ENCODE measurements around the gene FATE1.

FATE1 gene

GRCh38 chrX:151741606-151742005 lies 25.8 kb downstream of the FATE1 start:
- TF ChIP-seq SUZ12 (IDR thresholded peaks at IDR 0.05) (no peak), FOXA1 (IDR thresholded peaks at IDR 0.05) (no peak), HDGF (IDR thresholded peaks at IDR 0.05; ENCODE audit: borderline replicate concordance) (no peak), ARNT (IDR thresholded peaks at IDR 0.05) (no peak), FOXM1 (IDR thresholded peaks at IDR 0.05; ENCODE audit: borderline replicate concordance) (no peak), ZNF384 (IDR thresholded peaks at IDR 0.05) (no peak), L3MBTL2 (conservative IDR thresholded peaks at IDR 0.05) (no peak), TARDBP (IDR thresholded peaks at IDR 0.05) (no peak), PKNOX1 (IDR thresholded peaks at IDR 0.05) (no peak), ELF4 (IDR thresholded peaks at IDR 0.05) (no peak), FOXK2 (IDR thresholded peaks at IDR 0.05) (no peak), CTBP1 (IDR thresholded peaks at IDR 0.05; ENCODE audit: borderline replicate concordance) (no peak), SP1 (IDR thresholded peaks at IDR 0.05) (no peak), NFRKB (IDR thresholded peaks at IDR 0.05) (no peak), BHLHE40 (IDR thresholded peaks at IDR 0.05; ENCODE audit: borderline replicate concordance) (no peak), LEF1 (IDR thresholded peaks at IDR 0.05; ENCODE audit: borderline replicate concordance) (no peak)
- DNase-seq (ENCODE audit: extremely low spot score): no peak
- POLR2A ChIA-PET: no interaction called here
- CTCF ChIA-PET: no interaction called here

GRCh38 chrX:151742311-151742710 lies 26.5 kb downstream of the FATE1 start:
- no peak for DNase-seq (ENCODE audit: extremely low spot score)
- ChIA-PET CTCF (interaction anchor here (1.1 kb wide), 1 partner anchor 890 kb away, joined by 4 read pairs; no protein-coding TSS in a partner anchor), POLR2A (no interaction called here)
- TF ChIP-seq ZNF384 (IDR thresholded peaks at IDR 0.05) (no peak), SP1 (IDR thresholded peaks at IDR 0.05) (no peak), ELF4 (IDR thresholded peaks at IDR 0.05) (no peak), FOXK2 (IDR thresholded peaks at IDR 0.05) (no peak), L3MBTL2 (conservative IDR thresholded peaks at IDR 0.05) (no peak), FOXA1 (IDR thresholded peaks at IDR 0.05) (no peak), TARDBP (IDR thresholded peaks at IDR 0.05) (no peak), CTBP1 (IDR thresholded peaks at IDR 0.05; ENCODE audit: borderline replicate concordance) (no peak), BHLHE40 (IDR thresholded peaks at IDR 0.05; ENCODE audit: borderline replicate concordance) (no peak), FOXM1 (IDR thresholded peaks at IDR 0.05; ENCODE audit: borderline replicate concordance) (no peak), SUZ12 (IDR thresholded peaks at IDR 0.05) (no peak), PKNOX1 (IDR thresholded peaks at IDR 0.05) (no peak), HDGF (IDR thresholded peaks at IDR 0.05; ENCODE audit: borderline replicate concordance) (no peak), ARNT (IDR thresholded peaks at IDR 0.05) (no peak), NFRKB (IDR thresholded peaks at IDR 0.05) (no peak), LEF1 (IDR thresholded peaks at IDR 0.05; ENCODE audit: borderline replicate concordance) (no peak)

- DNase-seq (ENCODE audit: extremely low spot score): no peak
- CTCF ChIA-PET: interaction anchor here (1.2 kb wide), 1 partner anchor 10 kb away, joined by 3 read pairs; no protein-coding TSS in a partner anchor
- POLR2A ChIA-PET: no interaction called here
- no peak for TF ChIP-seq SUZ12 (IDR thresholded peaks at IDR 0.05)
- TF ChIP-seq FOXM1 (IDR thresholded peaks at IDR 0.05; ENCODE audit: borderline replicate concordance): no peak
- TF ChIP-seq PKNOX1 (IDR thresholded peaks at IDR 0.05): no peak
- no peak for TF ChIP-seq HDGF (IDR thresholded peaks at IDR 0.05; ENCODE audit: borderline replicate concordance)
- TF ChIP-seq NFRKB (IDR thresholded peaks at IDR 0.05): no peak
- TF ChIP-seq FOXK2 (IDR thresholded peaks at IDR 0.05): no peak
- TF ChIP-seq ZNF384 (IDR thresholded peaks at IDR 0.05): no peak
- no peak for TF ChIP-seq ELF4 (IDR thresholded peaks at IDR 0.05)
Measured at GRCh38 chrX:151743651-151744470, 28.0 kb downstream of the FATE1 start.

GRCh38 chrX:151745651-151746050 lies 29.8 kb downstream of the FATE1 start:
- TF ChIP-seq CTBP1 (IDR thresholded peaks at IDR 0.05; ENCODE audit: borderline replicate concordance): no peak
- no peak for TF ChIP-seq ARNT (IDR thresholded peaks at IDR 0.05)
- TF ChIP-seq BHLHE40 (IDR thresholded peaks at IDR 0.05; ENCODE audit: borderline replicate concordance): no peak
- no peak for TF ChIP-seq FOXK2 (IDR thresholded peaks at IDR 0.05)
- no peak for TF ChIP-seq ELF4 (IDR thresholded peaks at IDR 0.05)
- TF ChIP-seq ZNF384 (IDR thresholded peaks at IDR 0.05): no peak
- TF ChIP-seq LEF1 (IDR thresholded peaks at IDR 0.05; ENCODE audit: borderline replicate concordance): no peak
- TF ChIP-seq FOXA1 (IDR thresholded peaks at IDR 0.05): no peak
- no peak for TF ChIP-seq L3MBTL2 (conservative IDR thresholded peaks at IDR 0.05)
- TF ChIP-seq FOXM1 (IDR thresholded peaks at IDR 0.05; ENCODE audit: borderline replicate concordance): no peak
- ChIA-PET POLR2A (no interaction called here), CTCF (no interaction called here)
- DNase-seq (ENCODE audit: extremely low spot score): no peak

GRCh38 chrX:151746502-151746901 lies 30.7 kb downstream of the FATE1 start:
- DNase-seq (ENCODE audit: extremely low spot score): no peak
- CTCF ChIA-PET: no interaction called here
- TF ChIP-seq ELF4 (IDR thresholded peaks at IDR 0.05) (no peak), ZNF384 (IDR thresholded peaks at IDR 0.05) (no peak), BHLHE40 (IDR thresholded peaks at IDR 0.05; ENCODE audit: borderline replicate concordance) (no peak), SUZ12 (IDR thresholded peaks at IDR 0.05) (no peak), HDGF (IDR thresholded peaks at IDR 0.05; ENCODE audit: borderline replicate concordance) (no peak), ARNT (IDR thresholded peaks at IDR 0.05) (no peak), TARDBP (IDR thresholded peaks at IDR 0.05) (no peak), SP1 (IDR thresholded peaks at IDR 0.05) (no peak), NFRKB (IDR thresholded peaks at IDR 0.05) (no peak), PKNOX1 (IDR thresholded peaks at IDR 0.05) (no peak), FOXA1 (IDR thresholded peaks at IDR 0.05) (no peak), CTBP1 (IDR thresholded peaks at IDR 0.05; ENCODE audit: borderline replicate concordance) (no peak), LEF1 (IDR thresholded peaks at IDR 0.05; ENCODE audit: borderline replicate concordance) (no peak), L3MBTL2 (conservative IDR thresholded peaks at IDR 0.05) (no peak), FOXK2 (IDR thresholded peaks at IDR 0.05) (no peak), FOXM1 (IDR thresholded peaks at IDR 0.05; ENCODE audit: borderline replicate concordance) (no peak)
- POLR2A ChIA-PET: no interaction called here
